Right cardiac atrium (tissue), 5 donors: ENCODE measurements around the gene FCGBP. TPM values are rescaled to one million over a fixed set of nuclear protein-coding genes. Genes with fewer than 3 reads are reported as not detected.
"Not testable (repeated sequence)": the region's sequence is repeated elsewhere in the genome, so short reads cannot be mapped to it uniquely, and the experiment has no call there.

Experiments used
- ATAC-seq, 2 donors: fragments of 200-7000 bp; cut with Tn5 transposase; one replicate each; pipeline versions ENCODE4 v1.8.0 to v1.9.1; 2020; ENCODE audit warnings: moderate library complexity in 2 of 2, mild to moderate bottlenecking in 1 of 2
- DNase-seq, 3 donors: peaks; one replicate each; pipeline ENCODE4 v3.0.0-alpha.2; 2020
- H3K27ac ChIP-seq: one replicate; pipeline ENCODE4 v1.5.1; 2013; ENCODE audit warnings: mild to moderate bottlenecking, low read length, control low read depth, moderate library complexity
- H3K27me3 ChIP-seq: one replicate; pipeline ENCODE4 v1.6.1; 2013; ENCODE audit not compliant: control insufficient read depth, insufficient read depth
- H3K4me1 ChIP-seq: one replicate; pipeline ENCODE4 v1.6.1; 2013; ENCODE audit warnings: low read length; ENCODE audit not compliant: control insufficient read depth, insufficient read depth
- H3K4me3 ChIP-seq: one replicate; pipeline ENCODE4 v1.5.1; 2013; ENCODE audit warnings: low read length, control low read depth
- H3K9me3 ChIP-seq: one replicate; pipeline ENCODE4 v1.6.1; 2013; ENCODE audit warnings: low read length; ENCODE audit not compliant: control insufficient read depth
- WGBS: extraction: QIAGEN DNeasy Blood & Tissue Kit; methylation state at CpG from one replicate; pipeline ENCODE4 v1.1.7; 2013; 5-methylcytosine and 5-hydroxymethylcytosine counted together
- intact Hi-C, 4 donors: fragments of 100-400 bp; cut with DNase I; formaldehyde crosslinking; loops; one replicate each; pipeline versions ENCODE4 v1.11.0 to v1.14.0; 2022 to 2023
- polyA plus RNA-seq: library from polyadenylated mRNA; stranded (reverse); fragments of 200-250 nt; gene quantifications from one replicate; pipeline ENCODE4 v1.2.3, GENCODE V29; 2013
- total RNA-seq, 4 donors: library from RNA; stranded (reverse); fragmentation: NEBNext Ultra II Directional; extraction: Animal tissue kit (Norgen Biotek cat#: 25700); gene quantifications; one replicate each; pipeline ENCODE4 v1.2.1, GENCODE V29; 2021
- donor health status: healthy with polysubstance abuse.
- donor health status: DM: no; HTN: yes; CAD: no.
- donor health status: DM: no; HTN: no; CAD: no.
- donor health status: DM: no; HTN: yes; CAD: no; lungs with severe emphysema.
- donor health status: DM: yes; HTN: yes; CAD: no.

The FCGBP gene
- total and polyA plus RNA-seq, 5 donors, result 2.1 to 112 (median 11.9) TPM

DNA sequence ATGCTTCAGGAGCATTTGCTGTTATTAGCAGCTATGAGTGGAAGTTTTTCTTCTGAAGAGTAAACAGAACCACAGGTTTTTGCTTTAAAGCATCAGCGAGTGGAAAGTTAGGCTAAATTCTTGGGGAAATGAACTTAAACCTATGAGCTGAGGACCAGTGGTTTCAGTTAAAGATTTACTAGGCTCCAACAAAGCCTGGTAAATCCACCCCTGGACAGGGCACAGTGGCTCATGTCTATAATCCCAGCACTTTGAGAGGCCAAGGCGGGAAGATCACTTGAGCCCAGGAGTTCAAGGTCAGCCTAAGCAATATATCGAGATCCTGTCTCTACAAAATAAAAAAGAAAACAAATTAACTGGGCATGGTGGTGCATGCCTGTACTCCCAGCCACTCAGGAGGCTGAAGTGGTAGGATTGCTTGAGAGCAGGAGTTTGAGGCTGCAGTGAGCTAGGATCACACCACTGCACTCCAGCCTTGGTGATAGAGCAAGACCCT lies 46.9 kb downstream of the FCGBP start:
- H3K27ac ChIP-seq, H3K27me3 ChIP-seq, H3K4me1 ChIP-seq, H3K9me3 ChIP-seq, intact Hi-C loops, DNase-seq, ATAC-seq, H3K4me3 ChIP-seq: not testable (repeated sequence)
- 79% methylated on average over 2 of the region's 3 CpGs for WGBS

DNA sequence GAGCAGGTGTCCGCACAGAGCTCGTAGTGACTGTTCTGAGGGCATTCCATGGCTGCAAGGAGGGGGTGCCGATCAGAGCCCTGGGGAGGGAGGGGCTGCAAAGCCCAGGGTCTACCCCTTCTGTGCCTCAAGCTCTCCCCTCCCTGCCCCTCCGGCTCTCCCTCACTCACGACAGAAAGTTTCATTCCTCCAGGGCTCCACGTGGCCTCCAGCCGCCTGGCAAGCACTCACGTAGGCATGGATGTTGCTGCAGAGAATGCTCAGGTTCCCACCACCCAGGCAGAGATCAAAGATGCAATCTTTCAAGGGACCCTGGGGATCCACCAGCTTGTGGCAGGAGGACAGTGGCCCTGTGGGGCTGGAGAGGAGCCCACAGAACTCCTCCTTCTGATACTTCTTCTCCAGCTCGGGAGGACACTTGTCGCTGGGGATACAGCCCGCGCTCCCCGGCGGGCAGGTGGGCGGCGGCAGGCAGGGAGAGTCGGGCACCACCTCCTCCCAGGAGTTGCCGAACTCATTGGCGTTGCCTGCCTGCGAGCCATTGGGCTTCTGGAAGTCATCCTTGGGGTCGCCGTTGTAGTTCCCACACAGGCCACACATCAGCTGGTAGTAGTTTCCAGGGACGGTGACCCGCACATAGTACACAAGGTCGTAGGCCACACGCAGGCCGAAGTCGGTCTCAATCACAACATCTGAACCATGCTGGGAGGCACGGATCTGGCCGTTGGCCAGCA lies 48.4 kb downstream of the FCGBP start:
- intact Hi-C loops, DNase-seq, H3K27ac ChIP-seq, H3K4me3 ChIP-seq, H3K27me3 ChIP-seq, H3K4me1 ChIP-seq, H3K9me3 ChIP-seq, ATAC-seq: not testable (repeated sequence)
- WGBS, result 83% methylated on average over 23 of the region's 30 CpGs

DNA sequence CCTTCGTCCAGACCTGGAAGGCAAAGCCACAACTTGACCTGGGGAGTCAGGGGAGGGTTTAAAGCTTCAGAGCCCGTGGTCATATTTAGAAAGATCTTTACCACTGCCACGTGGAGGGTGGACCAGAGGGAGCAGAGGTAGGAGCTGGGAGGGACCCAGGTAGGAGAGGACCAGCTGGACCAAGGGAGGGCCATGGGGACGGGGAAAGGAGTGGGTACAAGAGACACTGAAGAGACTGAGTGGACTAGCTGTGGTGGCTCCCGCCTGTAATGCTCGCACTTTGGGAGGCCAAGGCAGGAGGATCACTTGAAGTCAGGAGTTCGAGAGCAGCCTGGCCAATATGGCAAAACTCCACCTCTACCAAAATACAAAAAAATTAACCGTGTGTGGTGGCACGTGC lies 49.7 kb downstream of the FCGBP start:
- H3K4me3 ChIP-seq, H3K4me1 ChIP-seq, H3K9me3 ChIP-seq, H3K27ac ChIP-seq, intact Hi-C loops, H3K27me3 ChIP-seq, DNase-seq: not testable (repeated sequence)
- peak; percentile 16 to 37 for ATAC-seq
- WGBS, result 76% methylated on average over 3 of the region's 9 CpGs

Other genes with a start within 250 kb of the FCGBP start
- gene LGALS14, start 230.2 kb downstream of the FCGBP start, total RNA-seq, result not detected
- not detected for gene LGALS14, start 230.2 kb downstream of the FCGBP start, polyA plus RNA-seq
- not detected for gene CLC, start 196.6 kb downstream of the FCGBP start, total RNA-seq
- not detected for gene CLC, start 196.6 kb downstream of the FCGBP start, polyA plus RNA-seq
- gene LEUTX, start 155.8 kb downstream of the FCGBP start, total RNA-seq, result not detected
- gene LEUTX, start 155.8 kb downstream of the FCGBP start, polyA plus RNA-seq, result not detected
- 10 to 100 TPM in 3 of 4 donors, 1 to 10 TPM in 1; 7.7 to 17.6 (median 14.8) TPM for gene DYRK1B, start 100.5 kb downstream of the FCGBP start, total RNA-seq
- gene DYRK1B, start 100.5 kb downstream of the FCGBP start, polyA plus RNA-seq, result 14.7 TPM
- gene FBL, start 88.3 kb downstream of the FCGBP start, total RNA-seq, result 10 to 100 TPM; 68.6 to 83.7 (median 80.9) TPM
- 63.6 TPM for gene FBL, start 88.3 kb downstream of the FCGBP start, polyA plus RNA-seq
- gene PSMC4, start 36.5 kb upstream of the FCGBP start, total RNA-seq, result 10 to 100 TPM; 66.7 to 82.3 (median 70.6) TPM
- gene PSMC4, start 36.5 kb upstream of the FCGBP start, polyA plus RNA-seq, result 73.6 TPM
- gene ZNF546, start 62.4 kb upstream of the FCGBP start, total RNA-seq, result 10 to 100 TPM in 1 of 4 donors, 1 to 10 TPM in 3; 5.8 to 10.8 (median 9.0) TPM
- 4.4 TPM for gene ZNF546, start 62.4 kb upstream of the FCGBP start, polyA plus RNA-seq
- gene ZNF780B, start 121.6 kb upstream of the FCGBP start, total RNA-seq, result 10 to 100 TPM; 29.5 to 35.2 (median 30.9) TPM
- 15.3 TPM for gene ZNF780B, start 121.6 kb upstream of the FCGBP start, polyA plus RNA-seq
- 10 to 100 TPM; 12.1 to 18.5 (median 13.8) TPM for gene ZNF780A, start 156.3 kb upstream of the FCGBP start, total RNA-seq
- gene ZNF780A, start 156.3 kb upstream of the FCGBP start, polyA plus RNA-seq, result 10.2 TPM